Panc1 (cell line): Measurements from ENCODE around the gene KIAA0408. TPM values are rescaled to one million over a fixed set of nuclear protein-coding genes. Genes with fewer than 3 reads are reported as not detected.

Source experiments
- ATAC-seq: fragments of 200-7000 bp; cut with Tn5 transposase; 2 replicates; pipeline ENCODE4 v1.9.1; 2020; ENCODE audit warnings: mild to moderate bottlenecking, moderate library complexity
- BruUV-seq: library from RNA; stranded (reverse); fragments of 400-500 nt; replicated peaks from 2 replicates; lab custom pipeline; 2021; lab: Mats Ljungman, UMichigan
- CTCF ChIA-PET: fragments of 300-600 bp; sonication (Branson Sonifier 250); formaldehyde crosslinking; loops from one replicate; lab custom pipeline; 2022; ENCODE audit warnings: antibody characterized with exemption; lab: Charles Lee
- POLR2A ChIA-PET: fragments of 300-600 bp; sonication (Branson Sonifier 250); formaldehyde crosslinking; loops from one replicate; lab custom pipeline; 2022; ENCODE audit warnings: antibody characterized with exemption; lab: Charles Lee
- DNase-seq: peaks from one replicate; pipeline ENCODE4 v3.0.0-alpha.2; 2010; ENCODE audit warnings: low read depth, low spot score
- H3K27ac ChIP-seq: 2 replicates; pipeline ENCODE4 v1.5.1; 2011; ENCODE audit warnings: mild to moderate bottlenecking, low read length, inconsistent platforms
- H3K27me3 ChIP-seq: fragments of 200-500 bp; sonication (Bioruptor generic); 2 replicates; pipeline ENCODE4 v1.6.0; 2014; ENCODE audit warnings: low read length, inconsistent platforms; ENCODE audit not compliant: control insufficient read depth, insufficient read depth
- H3K36me3 ChIP-seq: fragments of 200-500 bp; sonication (Bioruptor generic); 2 replicates; pipeline ENCODE4 v1.5.1; 2014; ENCODE audit warnings: inconsistent platforms, mild to moderate bottlenecking, low read length, moderate library complexity; ENCODE audit not compliant: control insufficient read depth, insufficient read depth
- H3K4me1 ChIP-seq: 2 replicates; pipeline ENCODE4 v1.5.1; 2011; ENCODE audit warnings: inconsistent platforms, mild to moderate bottlenecking, low read length, moderate library complexity; ENCODE audit not compliant: control insufficient read depth, insufficient read depth
- H3K4me3 ChIP-seq, 2 experiments: 2 replicates each; pipeline ENCODE4 v1.5.1; 2011 to 2012; ENCODE audit warnings: low read depth in 2 of 2, low read length in 2 of 2, mild to moderate bottlenecking in 2 of 2, inconsistent platforms in 1 of 2, moderate library complexity in 1 of 2
- H3K9me3 ChIP-seq: fragments of 200-500 bp; sonication (Bioruptor generic); 2 replicates; pipeline ENCODE4 v1.5.1; 2014; ENCODE audit warnings: low read depth, mild to moderate bottlenecking, inconsistent platforms, low read length, moderate library complexity; ENCODE audit not compliant: control insufficient read depth, insufficient read depth
- POLR2AphosphoS5 ChIP-seq: IDR thresholded peaks from 2 replicates; pipeline ENCODE4 v1.6.1; 2012; ENCODE audit warnings: mild to moderate bottlenecking, low read depth, low read length, moderate library complexity
- SIN3A ChIP-seq: IDR thresholded peaks from 2 replicates; pipeline ENCODE4 v1.6.1; 2012; ENCODE audit warnings: low read depth, mild to moderate bottlenecking, low read length, moderate library complexity, borderline replicate concordance; ENCODE audit not compliant: insufficient read depth
- TCF7L2 ChIP-seq: IDR thresholded peaks from 2 replicates; pipeline ENCODE4 v1.6.1; 2011; ENCODE audit warnings: mild to moderate bottlenecking, low read depth, low read length, inconsistent platforms
- in situ Hi-C: cut with HindIII; loops from 2 replicates; pipeline ENCODE4 v1.10.0; 2016; ENCODE audit warnings: low sequenced_read_pairs, low pct_unique_long_range_greater_than_20kb
- intact Hi-C: fragments of 100-400 bp; cut with micrococcal nuclease; formaldehyde crosslinking; loops from one replicate; pipeline ENCODE4 v1.10.0; 2022; ENCODE audit not compliant: unreplicated experiment
- total RNA-seq: library from RNA; stranded (reverse); gene quantifications from one replicate; pipeline ENCODE4 v1.2.1, GENCODE V29; 2021; ENCODE audit not compliant: unreplicated experiment
- TF ChIP-seq, protein P1 (sequence below), 2 experiments: IDR thresholded peaks; 2 replicates each; pipeline ENCODE4 v1.6.1; 2011 to 2012; ENCODE audit warnings: low read depth in 2 of 2, control low read depth in 1 of 2, low read length in 1 of 2, mild to moderate bottlenecking in 1 of 2, moderate library complexity in 1 of 2; ENCODE audit not compliant: insufficient read depth in 1 of 2
- TF ChIP-seq, protein P2 (sequence below): fragments of 450-650 bp; IDR thresholded peaks from 2 replicates; pipeline ENCODE4 v1.5.1; 2017; ENCODE audit warnings: mild to moderate bottlenecking

The KIAA0408 gene
- total RNA-seq, 1 experiment from 2014 or later: 0.90 TPM

- in situ Hi-C loops (loop anchor here (5.0 kb wide), 1 partner anchor 100 kb away; the partner anchor contains the start of gene ECHDC1), intact Hi-C loops (no loop called here)
- Histone ChIP-seq H3K4me3 (no peak overlapping the region), H3K4me1 (no peaks in the 10 kb centered on the region), H3K27me3 (no peaks in the 10 kb centered on the region), H3K36me3 (no peaks in the 10 kb centered on the region), H3K27ac (no peak overlapping the region), H3K9me3 (no peaks in the 10 kb centered on the region)
- ChIA-PET CTCF (no interaction called here), POLR2A (no interaction called here)
- ATAC-seq: no peak
- no peak for DNase-seq
- no peak for TF ChIP-seq POLR2AphosphoS5
- no peak for TF ChIP-seq TCF7L2
- TF ChIP-seq, protein P1, sequence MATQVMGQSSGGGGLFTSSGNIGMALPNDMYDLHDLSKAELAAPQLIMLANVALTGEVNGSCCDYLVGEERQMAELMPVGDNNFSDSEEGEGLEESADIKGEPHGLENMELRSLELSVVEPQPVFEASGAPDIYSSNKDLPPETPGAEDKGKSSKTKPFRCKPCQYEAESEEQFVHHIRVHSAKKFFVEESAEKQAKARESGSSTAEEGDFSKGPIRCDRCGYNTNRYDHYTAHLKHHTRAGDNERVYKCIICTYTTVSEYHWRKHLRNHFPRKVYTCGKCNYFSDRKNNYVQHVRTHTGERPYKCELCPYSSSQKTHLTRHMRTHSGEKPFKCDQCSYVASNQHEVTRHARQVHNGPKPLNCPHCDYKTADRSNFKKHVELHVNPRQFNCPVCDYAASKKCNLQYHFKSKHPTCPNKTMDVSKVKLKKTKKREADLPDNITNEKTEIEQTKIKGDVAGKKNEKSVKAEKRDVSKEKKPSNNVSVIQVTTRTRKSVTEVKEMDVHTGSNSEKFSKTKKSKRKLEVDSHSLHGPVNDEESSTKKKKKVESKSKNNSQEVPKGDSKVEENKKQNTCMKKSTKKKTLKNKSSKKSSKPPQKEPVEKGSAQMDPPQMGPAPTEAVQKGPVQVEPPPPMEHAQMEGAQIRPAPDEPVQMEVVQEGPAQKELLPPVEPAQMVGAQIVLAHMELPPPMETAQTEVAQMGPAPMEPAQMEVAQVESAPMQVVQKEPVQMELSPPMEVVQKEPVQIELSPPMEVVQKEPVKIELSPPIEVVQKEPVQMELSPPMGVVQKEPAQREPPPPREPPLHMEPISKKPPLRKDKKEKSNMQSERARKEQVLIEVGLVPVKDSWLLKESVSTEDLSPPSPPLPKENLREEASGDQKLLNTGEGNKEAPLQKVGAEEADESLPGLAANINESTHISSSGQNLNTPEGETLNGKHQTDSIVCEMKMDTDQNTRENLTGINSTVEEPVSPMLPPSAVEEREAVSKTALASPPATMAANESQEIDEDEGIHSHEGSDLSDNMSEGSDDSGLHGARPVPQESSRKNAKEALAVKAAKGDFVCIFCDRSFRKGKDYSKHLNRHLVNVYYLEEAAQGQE (IDR thresholded peaks at IDR 0.05; ENCODE audit: insufficient read depth in 1 of 2, low read depth in 2 of 2, low read length in 1 of 2): no peak
- TF ChIP-seq, protein P2, sequence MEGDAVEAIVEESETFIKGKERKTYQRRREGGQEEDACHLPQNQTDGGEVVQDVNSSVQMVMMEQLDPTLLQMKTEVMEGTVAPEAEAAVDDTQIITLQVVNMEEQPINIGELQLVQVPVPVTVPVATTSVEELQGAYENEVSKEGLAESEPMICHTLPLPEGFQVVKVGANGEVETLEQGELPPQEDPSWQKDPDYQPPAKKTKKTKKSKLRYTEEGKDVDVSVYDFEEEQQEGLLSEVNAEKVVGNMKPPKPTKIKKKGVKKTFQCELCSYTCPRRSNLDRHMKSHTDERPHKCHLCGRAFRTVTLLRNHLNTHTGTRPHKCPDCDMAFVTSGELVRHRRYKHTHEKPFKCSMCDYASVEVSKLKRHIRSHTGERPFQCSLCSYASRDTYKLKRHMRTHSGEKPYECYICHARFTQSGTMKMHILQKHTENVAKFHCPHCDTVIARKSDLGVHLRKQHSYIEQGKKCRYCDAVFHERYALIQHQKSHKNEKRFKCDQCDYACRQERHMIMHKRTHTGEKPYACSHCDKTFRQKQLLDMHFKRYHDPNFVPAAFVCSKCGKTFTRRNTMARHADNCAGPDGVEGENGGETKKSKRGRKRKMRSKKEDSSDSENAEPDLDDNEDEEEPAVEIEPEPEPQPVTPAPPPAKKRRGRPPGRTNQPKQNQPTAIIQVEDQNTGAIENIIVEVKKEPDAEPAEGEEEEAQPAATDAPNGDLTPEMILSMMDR: no peak
- no peak for TF ChIP-seq SIN3A
- no TSS peak for BruUV-seq
Measured at GRCh38 chr6:127441881-127442280, 17.3 kb downstream of the KIAA0408 start.

- no peak for TF ChIP-seq POLR2AphosphoS5
- TF ChIP-seq SIN3A: no peak
- no peak for TF ChIP-seq TCF7L2
- TF ChIP-seq, protein P2: no peak
- TF ChIP-seq, protein P1 (IDR thresholded peaks at IDR 0.05; ENCODE audit: insufficient read depth in 1 of 2, low read depth in 2 of 2, low read length in 1 of 2): no peak
- ChIA-PET CTCF (no interaction called here), POLR2A (no interaction called here)
- no peaks in the 10 kb centered on the region for H3K4me1 ChIP-seq
- no TSS peak for BruUV-seq
- no peak overlapping the region for H3K4me3 ChIP-seq
- ATAC-seq (no peak), DNase-seq (no peak)
- intact Hi-C loops: no loop called here
- no peaks in the 10 kb centered on the region for H3K9me3 ChIP-seq
- H3K27me3 ChIP-seq: no peaks in the 10 kb centered on the region
- no peak overlapping the region for H3K27ac ChIP-seq
- H3K36me3 ChIP-seq: no peaks in the 10 kb centered on the region
- in situ Hi-C loops: loop anchor here (5.0 kb wide), 1 partner anchor 97 kb away; the partner anchor contains the start of gene ECHDC1
Measured at GRCh38 chr6:127439718-127440117, 19.5 kb downstream of the KIAA0408 start.
